Measurements from ENCODE around the gene CNTFR. TPM values are rescaled to one million over a fixed set of nuclear protein-coding genes. Genes with fewer than 3 reads are reported as not detected.
"Not testable (repeated sequence)": the region's sequence is repeated elsewhere in the genome, so short reads cannot be mapped to it uniquely, and the experiment has no call there.

Gene CNTFR
- total RNA-seq = 10 to 100 TPM; 21.3 to 45.3 TPM
- long read RNA-seq, partial matches to known transcripts = 1 of 3 reads
- long read RNA-seq, other reads (novel, unspliced or antisense) = 1 of 3 reads

- intact Hi-C loops (cut with DNase I) = loop anchor here (2.0 to 5.0 kb wide), 3 partner anchors 37 to 188 kb away; no protein-coding TSS in a partner anchor
- ATAC-seq (peak; percentile 36 to 58), DNase-seq (peak; percentile 58)
Observed at GRCh38 chr9:34589636-34590380, at the start of gene CNTFR. CNTFR (minus strand) TSS chr9:34589724; CDS start chr9:34568981, 20,743 bp downstream.

- DNase-seq; ATAC-seq; intact Hi-C loops (cut with DNase I): not testable (repeated sequence)
Observed at GRCh38 chr9:34639322-34639721, 49.8 kb upstream of the CNTFR start.

- intact Hi-C loops (cut with DNase I) = no loop called here
- no peak for ATAC-seq
- DNase-seq = no peak
Observed at GRCh38 chr9:34638138-34638445, 48.6 kb upstream of the CNTFR start.

GRCh38 chr9:34637356-34638137 lies 48.0 kb upstream of the CNTFR start, which contains the start of gene SIGMAR1:
SIGMAR1 (minus strand) TSS chr9:34637787; CDS start chr9:34637697, 90 bp downstream.
- intact Hi-C loops (cut with DNase I) = no loop called here
- peak; percentile 95 for DNase-seq
- ATAC-seq = peak; percentile 96 to 98

- ATAC-seq (no peak), DNase-seq (no peak)
- intact Hi-C loops (cut with DNase I) = no loop called here
Observed at GRCh38 chr9:34636791-34637355, 47.3 kb upstream of the CNTFR start.

- ATAC-seq (no peak), DNase-seq (no peak)
- intact Hi-C loops (cut with DNase I) = no loop called here
Observed at GRCh38 chr9:34635556-34635955, 46.0 kb upstream of the CNTFR start.

GRCh38 chr9:34634551-34635248 lies 45.2 kb upstream of the CNTFR start:
- ATAC-seq (no peak), DNase-seq (no peak)
- intact Hi-C loops (cut with DNase I) = loop anchor here in 1 of 2 donors (1.0 kb wide), 1 partner anchor 21 kb away; no protein-coding TSS in a partner anchor

- peak; percentile 10 to 14 for ATAC-seq
- no peak for DNase-seq
- intact Hi-C loops (cut with DNase I) = loop anchor here in 1 of 2 donors (1.0 kb wide), 1 partner anchor 21 kb away; no protein-coding TSS in a partner anchor
Observed at GRCh38 chr9:34633851-34634550, 44.5 kb upstream of the CNTFR start.

GRCh38 chr9:34633166-34633565 lies 43.6 kb upstream of the CNTFR start:
- ATAC-seq (no peak), DNase-seq (no peak)
- intact Hi-C loops (cut with DNase I) = no loop called here

GRCh38 chr9:34630402-34631154 lies 41.1 kb upstream of the CNTFR start:
- ATAC-seq (peak in 1 of 2 donors; percentile 18), DNase-seq (no peak)
- intact Hi-C loops (cut with DNase I) = no loop called here

- no peak for ATAC-seq
- DNase-seq = no peak
- intact Hi-C loops (cut with DNase I) = no loop called here
Observed at GRCh38 chr9:34629491-34629808, 39.9 kb upstream of the CNTFR start.

- intact Hi-C loops (cut with DNase I) = no loop called here
- peak; percentile 75 to 83 for ATAC-seq
Observed at GRCh38 chr9:34628656-34629490, 39.3 kb upstream of the CNTFR start, which contains the start of gene ARID3C. ARID3C (minus strand) TSS chr9:34629066; CDS start chr9:34628014, 1,052 bp downstream.

GRCh38 chr9:34627716-34628655 lies 38.5 kb upstream of the CNTFR start:
- intact Hi-C loops (cut with DNase I) = no loop called here
- no peak for ATAC-seq
- DNase-seq = no peak

More at GRCh38 chr9:34628656-34629490, 39.3 kb upstream of the CNTFR start, which contains the start of gene ARID3C:
- DNase-seq = peak; percentile 31

- ATAC-seq (no peak), DNase-seq (no peak)
- intact Hi-C loops (cut with DNase I) = no loop called here
Observed at GRCh38 chr9:34625186-34625486, 35.6 kb upstream of the CNTFR start.

GRCh38 chr9:34624475-34625185 lies 35.1 kb upstream of the CNTFR start:
- intact Hi-C loops (cut with DNase I) = no loop called here
- DNase-seq (no peak), ATAC-seq (no peak)
